GM18870 (cell line): ENCODE data around the gene SLC6A20.
"Not testable (repeated sequence)": the region's sequence is repeated elsewhere in the genome, so short reads cannot be mapped to it uniquely, and the experiment has no call there.

Experiments
- ATAC-seq: cut with Tn5 transposase; IDR thresholded peaks from one replicate; pipeline ENCODE4 v1.9.1; 2021; ENCODE audit warnings: moderate library complexity; ENCODE audit not compliant: unreplicated experiment

The SLC6A20 gene

GRCh38 chr3:45760878-45761711, 35.2 kb downstream of the SLC6A20 start:
- ATAC-seq = no peak

DNA sequence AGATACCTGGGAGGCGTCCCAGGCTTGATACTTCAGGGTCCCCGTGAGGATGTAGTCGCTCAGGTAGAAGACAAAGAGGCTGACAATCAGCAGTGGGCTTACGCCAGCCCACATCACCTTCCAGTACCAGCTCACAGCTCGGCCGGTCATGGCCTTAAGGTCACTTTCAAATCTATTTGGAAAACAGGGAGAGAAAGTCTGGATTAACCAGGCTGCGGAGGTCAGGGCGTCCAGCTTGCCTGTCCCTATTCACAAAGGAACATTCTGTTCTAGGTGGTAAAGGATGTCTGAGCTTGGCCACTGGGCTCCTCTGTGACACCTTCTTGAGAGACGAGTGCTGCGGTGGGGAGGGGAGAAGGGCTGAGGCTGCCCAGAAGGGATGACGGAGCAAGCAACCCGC, 36.5 kb downstream of the SLC6A20 start:
- no peak for ATAC-seq

GRCh38 chr3:45758871-45759270, 37.5 kb downstream of the SLC6A20 start:
- no peak for ATAC-seq

GRCh38 chr3:45757141-45757540, 39.2 kb downstream of the SLC6A20 start:
- not testable (repeated sequence) for ATAC-seq

DNA sequence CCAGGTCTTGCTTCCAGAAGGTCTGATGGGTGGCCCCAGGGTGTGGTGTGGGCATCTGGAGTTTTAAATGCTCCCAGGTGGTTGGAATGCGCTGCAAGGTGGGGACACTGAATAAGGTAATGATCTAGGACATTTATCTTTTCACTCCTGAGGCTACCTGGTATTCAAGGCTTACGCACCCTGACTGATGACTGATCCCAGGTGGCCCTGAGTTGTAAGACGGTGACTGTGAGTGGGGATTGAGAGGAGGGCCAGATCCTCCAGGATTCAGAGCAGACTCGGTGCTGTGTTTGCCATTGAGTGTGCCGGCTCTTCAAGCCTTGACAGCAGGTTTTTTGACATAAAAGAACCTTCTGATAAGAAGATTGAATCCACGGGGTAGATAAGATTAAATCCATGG, 40.3 kb downstream of the SLC6A20 start:
- no peak for ATAC-seq

DNA sequence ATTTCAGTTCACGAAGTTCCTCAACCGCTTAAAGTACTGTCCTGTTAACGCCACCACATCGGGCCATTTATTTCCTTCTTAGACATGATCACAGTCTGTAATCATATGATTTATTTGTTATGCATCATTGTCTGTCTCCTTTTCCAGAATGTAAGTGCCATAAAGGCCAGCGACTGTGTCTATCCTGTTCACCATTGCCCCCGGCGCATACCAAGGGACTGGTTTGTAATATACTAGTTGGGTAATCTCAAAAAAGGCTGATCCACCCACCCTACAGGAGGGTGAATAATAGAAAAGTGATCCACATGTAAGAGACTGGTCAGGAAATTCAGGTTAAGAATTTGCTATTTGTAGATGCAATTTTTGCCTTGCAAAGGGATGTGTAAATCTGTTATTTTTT, 41.9 kb downstream of the SLC6A20 start:
- no peak for ATAC-seq

GRCh38 chr3:45753095-45753494, 43.2 kb downstream of the SLC6A20 start:
- no peak for ATAC-seq

DNA sequence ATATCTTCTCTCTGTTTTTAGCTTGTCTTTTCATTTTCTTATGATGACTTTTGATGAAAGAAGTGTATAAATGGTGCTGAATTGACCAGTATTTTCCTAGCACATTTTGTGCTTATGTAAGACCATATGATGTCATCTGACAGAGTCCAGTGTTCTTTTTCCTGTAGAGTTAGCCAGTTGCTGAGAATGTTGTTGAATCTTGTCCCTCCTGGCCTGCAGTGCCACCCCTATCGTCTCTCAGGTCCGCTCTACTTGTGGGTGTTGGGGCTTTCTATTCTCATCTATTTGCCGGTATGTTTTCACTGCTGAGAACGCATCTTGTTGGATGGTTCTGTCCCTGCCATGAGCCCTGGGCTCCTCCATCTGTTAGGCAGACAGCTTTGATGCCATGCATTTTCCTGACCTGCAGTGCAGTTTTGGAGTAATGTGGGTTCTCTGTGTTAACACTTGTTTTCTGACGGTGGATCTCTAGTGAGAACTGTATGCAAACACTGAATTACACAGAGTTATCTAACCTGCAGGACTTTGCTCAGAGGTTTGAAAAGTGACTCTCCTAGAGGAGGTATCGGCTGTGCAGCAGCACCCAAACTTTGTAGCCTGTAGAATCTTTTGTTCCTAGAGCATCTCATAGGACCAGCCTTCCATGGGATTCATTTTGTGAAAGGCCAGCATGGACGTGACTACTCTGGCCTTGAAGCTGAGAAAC, 44.6 kb downstream of the SLC6A20 start:
- no peak for ATAC-seq

DNA sequence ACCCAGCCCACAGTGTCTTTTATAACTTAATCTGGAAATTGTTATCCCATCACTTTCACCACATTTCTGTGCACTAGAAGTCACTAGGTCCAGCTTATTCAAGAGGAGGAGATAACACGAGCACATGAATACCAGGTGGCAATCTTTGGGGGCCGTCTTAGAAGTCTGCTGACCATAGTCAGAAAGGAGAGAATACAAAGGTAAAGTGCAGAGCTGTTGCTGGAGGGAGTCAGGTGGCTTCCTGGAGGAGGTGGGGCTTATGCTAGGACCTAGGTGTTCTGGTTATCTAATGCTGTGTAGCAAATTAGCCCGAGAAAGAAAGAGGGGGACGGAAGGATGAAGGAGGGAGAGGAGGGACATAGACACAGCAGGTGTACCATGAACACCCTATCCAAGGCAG, 46.5 kb downstream of the SLC6A20 start:
- ATAC-seq = no peak

DNA sequence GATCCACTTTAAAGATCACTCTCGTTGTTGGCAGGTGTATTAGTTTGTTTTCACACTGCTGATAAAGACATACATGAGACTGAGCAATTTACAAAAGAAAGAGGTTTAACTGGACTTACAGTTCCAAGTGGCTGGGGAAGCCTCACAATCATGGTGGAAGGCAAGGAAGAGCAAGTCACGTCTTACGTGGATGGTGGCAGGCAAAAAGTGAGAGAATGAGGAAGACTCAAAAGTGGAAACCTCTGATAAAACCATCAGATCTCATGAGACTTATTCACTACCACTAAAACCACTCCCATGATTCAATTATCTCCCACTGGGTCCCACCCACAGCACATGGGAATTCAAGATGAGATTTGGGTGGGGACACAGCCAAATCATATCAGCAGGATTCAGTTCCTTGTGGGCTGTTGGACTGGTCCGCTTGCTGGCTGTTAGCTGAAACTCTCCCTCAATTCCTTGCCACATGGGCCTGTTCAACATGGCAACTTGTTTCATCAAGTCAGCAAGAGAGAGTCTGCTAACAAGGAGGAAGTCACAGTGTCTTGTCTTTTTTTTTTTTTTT, 47.2 kb downstream of the SLC6A20 start:
- ATAC-seq = not testable (repeated sequence)

DNA sequence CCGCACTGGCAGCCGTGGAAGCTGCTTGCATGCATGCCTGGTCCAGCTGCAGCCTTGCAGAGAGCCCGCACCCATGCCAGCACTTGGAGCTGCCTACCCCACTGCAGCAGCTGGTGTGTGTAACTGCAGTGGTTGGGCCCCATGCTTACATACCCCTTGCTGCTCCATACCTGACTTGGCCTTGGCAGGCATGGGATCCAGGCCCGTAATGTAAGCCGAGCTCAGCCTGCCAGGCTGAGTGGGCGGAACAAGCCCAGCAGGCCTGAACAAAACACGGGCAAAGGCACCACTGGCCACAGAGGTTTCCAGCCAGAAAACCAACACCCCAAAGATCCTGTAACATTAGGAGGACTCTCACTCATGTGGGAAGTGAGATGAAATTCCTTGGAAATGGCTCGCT, 48.3 kb downstream of the SLC6A20 start:
- no peak for ATAC-seq

DNA sequence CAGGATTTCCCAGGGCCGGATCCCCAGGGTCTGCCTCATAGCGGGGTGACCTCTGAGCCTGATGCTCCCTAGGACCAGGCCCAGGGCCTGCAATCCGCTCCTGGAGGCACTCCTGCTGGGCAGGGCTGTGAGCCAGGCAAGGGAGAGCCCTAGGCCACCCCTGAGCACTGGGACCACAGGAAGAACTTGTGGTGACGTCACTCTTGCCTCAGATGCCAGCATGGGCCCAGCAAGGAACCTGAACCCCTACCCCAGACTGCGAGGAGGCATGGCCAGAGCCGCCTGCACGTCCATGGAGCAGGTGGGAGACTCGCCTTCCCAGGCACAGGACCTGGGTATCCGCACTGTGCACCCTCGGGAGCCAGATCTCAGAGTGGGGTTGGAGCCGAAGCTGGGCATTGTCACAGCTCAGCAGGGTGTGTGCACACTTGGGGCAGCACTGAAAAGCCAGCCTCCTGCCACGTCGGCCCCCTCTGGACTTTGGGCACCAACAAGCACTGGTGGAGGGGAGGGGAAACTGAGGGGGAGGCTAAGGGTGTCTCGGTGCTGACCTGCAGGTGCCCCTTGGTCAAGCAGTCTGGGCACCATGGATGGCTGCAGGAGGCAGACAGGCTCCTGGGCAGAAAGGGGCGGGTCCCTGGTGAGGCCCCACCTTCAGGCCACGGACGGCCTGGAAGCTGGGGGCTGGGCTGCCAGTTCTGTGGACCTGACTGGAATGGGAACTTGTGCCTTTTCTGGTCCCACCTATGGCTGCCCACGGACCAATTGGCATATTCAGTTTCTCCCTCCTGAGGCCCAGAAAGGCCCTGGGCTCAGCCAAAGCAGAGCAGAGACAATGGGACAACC, 49.3 kb downstream of the SLC6A20 start:
- ATAC-seq = no peak

GRCh38 chr3:45746165-45746776, 50.1 kb downstream of the SLC6A20 start:
- ATAC-seq = no peak

DNA sequence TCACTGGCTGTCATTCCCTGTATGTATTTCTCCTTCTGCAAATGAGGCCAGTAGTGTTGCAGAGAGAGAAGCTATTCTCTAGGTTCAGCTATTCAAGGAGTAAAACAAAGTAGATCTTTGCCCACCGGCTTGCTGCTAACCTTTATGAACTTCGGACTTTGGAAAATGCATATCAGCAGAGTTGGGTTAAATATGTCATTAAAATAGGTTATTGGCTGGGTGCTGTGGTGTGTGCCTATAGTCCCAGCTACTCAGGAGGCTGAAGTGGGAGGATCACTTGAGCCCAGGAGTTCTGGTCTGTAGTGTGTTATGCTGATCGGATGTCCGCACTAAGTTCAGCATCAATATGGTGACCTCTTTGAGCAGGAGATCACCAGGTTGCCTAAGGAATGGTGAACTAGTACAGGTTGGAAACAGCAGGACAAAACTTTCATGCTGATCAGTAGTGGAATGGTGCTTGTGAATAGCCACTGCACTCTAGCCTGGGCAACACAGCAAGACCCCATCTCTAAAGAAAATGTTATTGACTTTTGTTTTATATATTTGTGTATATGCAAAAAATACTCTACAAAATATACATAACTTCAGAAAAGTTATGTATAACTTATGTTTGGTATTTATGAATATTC, 53.8 kb downstream of the SLC6A20 start:
- no peak for ATAC-seq

GRCh38 chr3:45741742-45742460, 54.4 kb downstream of the SLC6A20 start:
- ATAC-seq = no peak

- no peak for ATAC-seq
These were observed 55.1 kb downstream of the SLC6A20 start for GRCh38 chr3:45741247-45741646.

DNA sequence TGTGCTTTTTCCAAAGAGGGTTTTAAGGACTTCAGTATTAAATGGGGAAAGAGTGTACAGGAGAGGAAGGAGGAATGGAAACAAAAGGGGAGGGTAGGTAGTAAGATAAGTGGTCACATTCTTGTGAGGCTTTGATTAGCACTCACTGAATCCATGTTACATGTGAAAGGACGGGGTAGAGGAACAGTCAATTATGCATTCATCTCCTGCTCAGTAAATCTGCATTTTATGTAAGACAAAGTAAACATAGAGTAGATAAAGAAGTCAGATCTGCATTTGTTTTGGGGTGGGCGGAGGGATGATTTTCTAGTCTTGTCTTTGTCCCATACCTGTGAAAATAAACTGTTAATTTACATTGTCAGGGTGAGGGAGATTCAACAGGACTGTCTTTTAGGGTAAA, 56.3 kb downstream of the SLC6A20 start:
- ATAC-seq = no peak

DNA sequence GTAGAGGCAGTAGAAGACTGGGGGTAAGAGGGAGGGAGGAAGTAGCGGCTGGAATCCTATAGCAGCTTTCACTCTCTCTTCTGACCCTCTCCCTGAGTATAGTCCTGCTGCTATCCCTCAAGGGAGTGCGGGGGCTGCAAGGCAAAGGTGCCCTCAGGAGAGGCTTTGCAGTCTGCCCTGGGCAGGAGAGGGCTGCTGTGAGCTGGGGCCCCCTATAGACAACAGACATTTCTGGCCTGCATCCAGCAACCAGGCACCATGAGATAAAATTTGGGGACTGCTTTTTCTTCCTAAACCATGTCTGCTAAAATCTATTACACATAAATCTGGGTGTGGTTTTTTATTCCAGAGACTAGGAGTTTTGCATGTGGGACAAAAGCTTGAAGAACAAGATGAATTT, 59.1 kb downstream of the SLC6A20 start:
- no peak for ATAC-seq

GRCh38 chr3:45736707-45737106, 59.6 kb downstream of the SLC6A20 start:
- no peak for ATAC-seq
